ENCODE data around the gene LIAS.

DNA sequence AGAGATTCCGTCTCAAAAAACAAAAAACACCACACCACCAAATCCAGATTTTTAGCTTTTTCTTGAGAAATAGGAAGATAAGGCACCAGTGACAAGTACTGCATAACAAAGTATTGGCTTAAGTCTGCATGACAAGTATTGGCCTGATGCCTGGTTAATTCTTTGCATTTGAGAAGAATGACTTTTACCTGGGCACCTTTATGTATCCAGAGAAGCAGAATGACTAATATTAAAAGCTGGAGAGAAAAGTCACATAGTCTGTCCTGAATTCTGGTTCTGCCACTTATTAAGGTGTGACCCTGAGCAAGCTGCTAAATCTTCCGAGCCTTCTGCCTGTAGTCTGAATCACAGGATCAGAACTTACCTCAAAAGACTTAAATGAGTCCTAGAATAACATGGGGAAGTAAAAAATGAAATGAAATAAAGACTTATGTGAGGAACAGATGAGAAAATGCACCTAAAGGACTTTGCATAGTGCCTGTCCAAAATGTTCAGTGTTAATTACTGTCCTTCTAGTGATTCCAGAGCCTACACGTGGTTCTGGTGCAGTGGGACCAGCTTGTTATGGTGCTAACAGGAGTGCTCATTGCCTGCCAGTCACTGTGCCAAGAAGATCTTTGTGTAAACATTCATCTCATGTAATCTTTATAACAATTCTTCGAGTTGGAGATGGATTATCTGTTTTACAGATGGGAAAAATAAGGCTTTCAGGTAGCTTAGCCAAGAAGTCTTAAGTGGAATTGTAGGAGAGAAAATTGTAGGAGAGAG, 36.8 kb downstream of the LIAS start:
- TF ChIP-seq, protein P1, sequence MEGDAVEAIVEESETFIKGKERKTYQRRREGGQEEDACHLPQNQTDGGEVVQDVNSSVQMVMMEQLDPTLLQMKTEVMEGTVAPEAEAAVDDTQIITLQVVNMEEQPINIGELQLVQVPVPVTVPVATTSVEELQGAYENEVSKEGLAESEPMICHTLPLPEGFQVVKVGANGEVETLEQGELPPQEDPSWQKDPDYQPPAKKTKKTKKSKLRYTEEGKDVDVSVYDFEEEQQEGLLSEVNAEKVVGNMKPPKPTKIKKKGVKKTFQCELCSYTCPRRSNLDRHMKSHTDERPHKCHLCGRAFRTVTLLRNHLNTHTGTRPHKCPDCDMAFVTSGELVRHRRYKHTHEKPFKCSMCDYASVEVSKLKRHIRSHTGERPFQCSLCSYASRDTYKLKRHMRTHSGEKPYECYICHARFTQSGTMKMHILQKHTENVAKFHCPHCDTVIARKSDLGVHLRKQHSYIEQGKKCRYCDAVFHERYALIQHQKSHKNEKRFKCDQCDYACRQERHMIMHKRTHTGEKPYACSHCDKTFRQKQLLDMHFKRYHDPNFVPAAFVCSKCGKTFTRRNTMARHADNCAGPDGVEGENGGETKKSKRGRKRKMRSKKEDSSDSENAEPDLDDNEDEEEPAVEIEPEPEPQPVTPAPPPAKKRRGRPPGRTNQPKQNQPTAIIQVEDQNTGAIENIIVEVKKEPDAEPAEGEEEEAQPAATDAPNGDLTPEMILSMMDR (IDR thresholded peaks at IDR 0.05; ENCODE audit: low read depth, low read length, missing input control): no peak
- TF ChIP-seq, protein P2, sequence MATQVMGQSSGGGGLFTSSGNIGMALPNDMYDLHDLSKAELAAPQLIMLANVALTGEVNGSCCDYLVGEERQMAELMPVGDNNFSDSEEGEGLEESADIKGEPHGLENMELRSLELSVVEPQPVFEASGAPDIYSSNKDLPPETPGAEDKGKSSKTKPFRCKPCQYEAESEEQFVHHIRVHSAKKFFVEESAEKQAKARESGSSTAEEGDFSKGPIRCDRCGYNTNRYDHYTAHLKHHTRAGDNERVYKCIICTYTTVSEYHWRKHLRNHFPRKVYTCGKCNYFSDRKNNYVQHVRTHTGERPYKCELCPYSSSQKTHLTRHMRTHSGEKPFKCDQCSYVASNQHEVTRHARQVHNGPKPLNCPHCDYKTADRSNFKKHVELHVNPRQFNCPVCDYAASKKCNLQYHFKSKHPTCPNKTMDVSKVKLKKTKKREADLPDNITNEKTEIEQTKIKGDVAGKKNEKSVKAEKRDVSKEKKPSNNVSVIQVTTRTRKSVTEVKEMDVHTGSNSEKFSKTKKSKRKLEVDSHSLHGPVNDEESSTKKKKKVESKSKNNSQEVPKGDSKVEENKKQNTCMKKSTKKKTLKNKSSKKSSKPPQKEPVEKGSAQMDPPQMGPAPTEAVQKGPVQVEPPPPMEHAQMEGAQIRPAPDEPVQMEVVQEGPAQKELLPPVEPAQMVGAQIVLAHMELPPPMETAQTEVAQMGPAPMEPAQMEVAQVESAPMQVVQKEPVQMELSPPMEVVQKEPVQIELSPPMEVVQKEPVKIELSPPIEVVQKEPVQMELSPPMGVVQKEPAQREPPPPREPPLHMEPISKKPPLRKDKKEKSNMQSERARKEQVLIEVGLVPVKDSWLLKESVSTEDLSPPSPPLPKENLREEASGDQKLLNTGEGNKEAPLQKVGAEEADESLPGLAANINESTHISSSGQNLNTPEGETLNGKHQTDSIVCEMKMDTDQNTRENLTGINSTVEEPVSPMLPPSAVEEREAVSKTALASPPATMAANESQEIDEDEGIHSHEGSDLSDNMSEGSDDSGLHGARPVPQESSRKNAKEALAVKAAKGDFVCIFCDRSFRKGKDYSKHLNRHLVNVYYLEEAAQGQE (IDR thresholded peaks at IDR 0.05): no peak
- TF ChIP-seq EGR1 (IDR thresholded peaks at IDR 0.05; ENCODE audit: low read depth in 2 of 2) (no peak), JUND (IDR thresholded peaks at IDR 0.05) (no peak), TAF1 (conservative IDR thresholded peaks at IDR 0.05) (no peak), RAD21 (IDR thresholded peaks at IDR 0.05) (no peak), SP1 (IDR thresholded peaks at IDR 0.05) (no peak), GABPA (IDR thresholded peaks at IDR 0.05 in 1 of 2, conservative IDR thresholded peaks at IDR 0.05 in 1 of 2) (no peak), YY1 (IDR thresholded peaks at IDR 0.05) (no peak)
- TF ChIP-seq, protein P3, sequence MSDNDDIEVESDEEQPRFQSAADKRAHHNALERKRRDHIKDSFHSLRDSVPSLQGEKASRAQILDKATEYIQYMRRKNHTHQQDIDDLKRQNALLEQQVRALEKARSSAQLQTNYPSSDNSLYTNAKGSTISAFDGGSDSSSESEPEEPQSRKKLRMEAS (IDR thresholded peaks at IDR 0.05): no peak
- TF ChIP-seq, protein P4, sequence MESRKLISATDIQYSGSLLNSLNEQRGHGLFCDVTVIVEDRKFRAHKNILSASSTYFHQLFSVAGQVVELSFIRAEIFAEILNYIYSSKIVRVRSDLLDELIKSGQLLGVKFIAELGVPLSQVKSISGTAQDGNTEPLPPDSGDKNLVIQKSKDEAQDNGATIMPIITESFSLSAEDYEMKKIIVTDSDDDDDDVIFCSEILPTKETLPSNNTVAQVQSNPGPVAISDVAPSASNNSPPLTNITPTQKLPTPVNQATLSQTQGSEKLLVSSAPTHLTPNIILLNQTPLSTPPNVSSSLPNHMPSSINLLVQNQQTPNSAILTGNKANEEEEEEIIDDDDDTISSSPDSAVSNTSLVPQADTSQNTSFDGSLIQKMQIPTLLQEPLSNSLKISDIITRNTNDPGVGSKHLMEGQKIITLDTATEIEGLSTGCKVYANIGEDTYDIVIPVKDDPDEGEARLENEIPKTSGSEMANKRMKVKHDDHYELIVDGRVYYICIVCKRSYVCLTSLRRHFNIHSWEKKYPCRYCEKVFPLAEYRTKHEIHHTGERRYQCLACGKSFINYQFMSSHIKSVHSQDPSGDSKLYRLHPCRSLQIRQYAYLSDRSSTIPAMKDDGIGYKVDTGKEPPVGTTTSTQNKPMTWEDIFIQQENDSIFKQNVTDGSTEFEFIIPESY (IDR thresholded peaks at IDR 0.05): no peak
